ENCODE measurements around the gene ZNF618. TPM values are rescaled to one million over a fixed set of nuclear protein-coding genes. Genes with fewer than 3 reads are reported as not detected.

ZNF618 gene
- polyA plus RNA-seq, 6 donors from 2014 or later, result 1.00 to 3.2 (median 2.2) TPM

GRCh38 chr9:114065304-114065703 lies 189.2 kb downstream of the ZNF618 start:
- DNase-seq, result no peak
- ATAC-seq (ENCODE audit: low read depth in 2 of 2), result no peak
- Mint-ChIP-seq H3K27me3 (peaks cover 0 to 15% (median 15%) of the 10 kb centered on the region in 3 donors), H3K9me3 (peaks cover 0 to 2% (median 0%) of the 10 kb centered on the region in 7 donors), H3K36me3 (peaks cover 0 to 4% of the 10 kb centered on the region in 2 donors), H3K27ac (no peak overlapping the region), H3K4me1 (peaks cover 0 to 10% (median 2%) of the 10 kb centered on the region in 3 donors), H3K4me3 (peak overlapping the region in 1 of 8 donors; percentile 10)

GRCh38 chr9:114069476-114070187 lies 193.5 kb downstream of the ZNF618 start:
- H3K27me3 Mint-ChIP-seq, result peaks cover 5 to 17% (median 16%) of the 10 kb centered on the region in 3 donors

GRCh38 chr9:114070188-114071103 lies 194.3 kb downstream of the ZNF618 start:
- Mint-ChIP-seq H3K4me1 (no peaks in the 10 kb centered on the region), H3K4me3 (no peak overlapping the region), H3K9me3 (peaks cover 0 to 5% (median 0%) of the 10 kb centered on the region in 7 donors), H3K36me3 (no peaks in the 10 kb centered on the region), H3K27ac (no peak overlapping the region), H3K27me3 (peaks cover 8 to 23% (median 20%) of the 10 kb centered on the region in 3 donors)
- DNase-seq (no peak), ATAC-seq (ENCODE audit: low read depth in 2 of 2) (no peak)

More at GRCh38 chr9:114069476-114070187, 193.5 kb downstream of the ZNF618 start:
- Mint-ChIP-seq H3K9me3 (peaks cover 0 to 5% (median 0%) of the 10 kb centered on the region in 7 donors), H3K27ac (no peak overlapping the region), H3K4me1 (no peaks in the 10 kb centered on the region), H3K36me3 (no peaks in the 10 kb centered on the region), H3K4me3 (no peak overlapping the region)
- DNase-seq, result no peak
- ATAC-seq (ENCODE audit: low read depth in 2 of 2), result no peak

GRCh38 chr9:114071197-114071795 lies 195.2 kb downstream of the ZNF618 start:
- H3K4me1 Mint-ChIP-seq, result no peaks in the 10 kb centered on the region

GRCh38 chr9:114072184-114073140 lies 196.4 kb downstream of the ZNF618 start:
- Mint-ChIP-seq H3K27me3 (peaks cover 11 to 35% (median 30%) of the 10 kb centered on the region in 3 donors), H3K4me3 (no peak overlapping the region), H3K9me3 (peaks cover 0 to 5% (median 0%) of the 10 kb centered on the region in 7 donors)

More at GRCh38 chr9:114071197-114071795, 195.2 kb downstream of the ZNF618 start:
- no peak for ATAC-seq (ENCODE audit: low read depth in 2 of 2)
- Mint-ChIP-seq H3K27me3 (peaks cover 11 to 29% (median 23%) of the 10 kb centered on the region in 3 donors), H3K9me3 (peaks cover 0 to 5% (median 0%) of the 10 kb centered on the region in 7 donors), H3K27ac (no peak overlapping the region), H3K4me3 (no peak overlapping the region), H3K36me3 (no peaks in the 10 kb centered on the region)
- no peak for DNase-seq

GRCh38 chr9:114075602-114076001 lies 199.5 kb downstream of the ZNF618 start:
- no peaks in the 10 kb centered on the region for H3K4me1 Mint-ChIP-seq
- ATAC-seq (ENCODE audit: low read depth in 2 of 2) (no peak), DNase-seq (no peak)
- peaks cover 0 to 7% of the 10 kb centered on the region in 2 donors for H3K36me3 Mint-ChIP-seq
- no peak overlapping the region for H3K4me3 Mint-ChIP-seq
- no peak overlapping the region for H3K27ac Mint-ChIP-seq
- peaks cover 0 to 5% (median 0%) of the 10 kb centered on the region in 7 donors for H3K9me3 Mint-ChIP-seq
- H3K27me3 Mint-ChIP-seq, result peaks cover 11 to 36% (median 30%) of the 10 kb centered on the region in 3 donors

More at GRCh38 chr9:114072184-114073140, 196.4 kb downstream of the ZNF618 start:
- Mint-ChIP-seq H3K4me1 (no peaks in the 10 kb centered on the region), H3K27ac (no peak overlapping the region), H3K36me3 (peaks cover 0 to 7% of the 10 kb centered on the region in 2 donors)
- DNase-seq (no peak), ATAC-seq (ENCODE audit: low read depth in 2 of 2) (no peak)

GRCh38 chr9:114076237-114077161 lies 200.4 kb downstream of the ZNF618 start:
- H3K27ac Mint-ChIP-seq, result no peak overlapping the region
- H3K27me3 Mint-ChIP-seq, result peaks cover 11 to 36% (median 30%) of the 10 kb centered on the region in 3 donors
- ATAC-seq (ENCODE audit: low read depth in 2 of 2), result no peak

GRCh38 chr9:114077162-114077837 lies 201.2 kb downstream of the ZNF618 start:
- H3K27ac Mint-ChIP-seq, result peak overlapping the region in 1 of 6 donors; percentile 16
- no peaks in the 10 kb centered on the region for H3K4me1 Mint-ChIP-seq
- DNase-seq, result no peak
- peaks cover 12 to 36% (median 30%) of the 10 kb centered on the region in 3 donors for H3K27me3 Mint-ChIP-seq
- H3K9me3 Mint-ChIP-seq, result peaks cover 0 to 4% (median 0%) of the 10 kb centered on the region in 7 donors
- H3K36me3 Mint-ChIP-seq, result peaks cover 0 to 7% of the 10 kb centered on the region in 2 donors
- no peak overlapping the region for H3K4me3 Mint-ChIP-seq
- no peak for ATAC-seq (ENCODE audit: low read depth in 2 of 2)

More at GRCh38 chr9:114076237-114077161, 200.4 kb downstream of the ZNF618 start:
- peak overlapping the region in 1 of 8 donors; percentile 64 for H3K4me3 Mint-ChIP-seq
- DNase-seq, result no peak
- H3K9me3 Mint-ChIP-seq, result peaks cover 0 to 5% (median 0%) of the 10 kb centered on the region in 7 donors
- H3K36me3 Mint-ChIP-seq, result peaks cover 0 to 7% of the 10 kb centered on the region in 2 donors
- H3K4me1 Mint-ChIP-seq, result no peaks in the 10 kb centered on the region

GRCh38 chr9:114078021-114078780 lies 202.1 kb downstream of the ZNF618 start, which contains the start of gene AMBP:
AMBP (minus strand) TSS chr9:114078300; CDS start chr9:114078209, 91 bp downstream.
- Mint-ChIP-seq H3K27me3 (peaks cover 16 to 36% (median 30%) of the 10 kb centered on the region in 3 donors), H3K9me3 (peaks cover 0 to 4% (median 0%) of the 10 kb centered on the region in 7 donors), H3K36me3 (peaks cover 0 to 7% of the 10 kb centered on the region in 2 donors), H3K4me1 (peaks cover 0 to 4% (median 4%) of the 10 kb centered on the region in 3 donors), H3K4me3 (peak within 1 kb of the TSS in 1 of 8 donors; percentile 12), H3K27ac (peak within 1 kb of the TSS in 1 of 6 donors; percentile 16)
- no peak for ATAC-seq (ENCODE audit: low read depth in 2 of 2)
- DNase-seq, result no peak

- H3K27me3 Mint-ChIP-seq, result peaks cover 16 to 36% (median 30%) of the 10 kb centered on the region in 3 donors
- H3K27ac Mint-ChIP-seq, result no peak overlapping the region
- ATAC-seq (ENCODE audit: low read depth in 2 of 2) (no peak), DNase-seq (no peak)
- H3K4me3 Mint-ChIP-seq, result no peak overlapping the region
- peaks cover 0 to 4% (median 4%) of the 10 kb centered on the region in 3 donors for H3K4me1 Mint-ChIP-seq
- peaks cover 0 to 7% of the 10 kb centered on the region in 2 donors for H3K36me3 Mint-ChIP-seq
- H3K9me3 Mint-ChIP-seq, result peaks cover 0 to 4% (median 0%) of the 10 kb centered on the region in 7 donors
Observed at GRCh38 chr9:114078781-114079156, 202.7 kb downstream of the ZNF618 start.

Measured in naive B cell (primary cell).